OCI-M2 (cell line): ENCODE results near the gene SMARCA4.

ENCODE experiments used
- DNase-seq: peaks from one replicate; lab custom pipeline; 2025; ENCODE audit not compliant: unreplicated experiment; lab: John Stamatoyannopoulos, UW

SMARCA4 gene

GRCh38 chr19:11010041-11010440 lies 49.2 kb downstream of the SMARCA4 start:
- DNase-seq = no peak

DNA sequence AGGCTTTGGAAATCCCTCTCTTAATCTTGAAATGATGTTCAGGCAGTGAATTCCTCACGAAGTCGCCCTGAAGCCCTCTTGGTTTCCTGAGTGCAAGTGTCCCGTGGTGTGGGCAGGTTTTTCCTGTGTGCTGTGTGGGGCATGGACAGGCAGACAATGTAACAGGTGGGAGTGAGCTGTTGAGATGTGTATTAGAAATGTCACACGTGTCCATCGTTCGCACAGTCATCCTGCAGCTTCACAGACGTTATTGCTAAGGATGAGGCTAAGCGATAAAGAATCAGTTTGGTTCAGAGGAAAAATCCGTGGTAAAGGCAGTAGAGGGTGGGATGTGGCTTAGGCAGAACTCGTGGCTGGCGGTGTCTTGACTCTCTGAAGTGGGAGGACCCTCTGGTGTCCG lies 51.7 kb downstream of the SMARCA4 start:
- no peak for DNase-seq

DNA sequence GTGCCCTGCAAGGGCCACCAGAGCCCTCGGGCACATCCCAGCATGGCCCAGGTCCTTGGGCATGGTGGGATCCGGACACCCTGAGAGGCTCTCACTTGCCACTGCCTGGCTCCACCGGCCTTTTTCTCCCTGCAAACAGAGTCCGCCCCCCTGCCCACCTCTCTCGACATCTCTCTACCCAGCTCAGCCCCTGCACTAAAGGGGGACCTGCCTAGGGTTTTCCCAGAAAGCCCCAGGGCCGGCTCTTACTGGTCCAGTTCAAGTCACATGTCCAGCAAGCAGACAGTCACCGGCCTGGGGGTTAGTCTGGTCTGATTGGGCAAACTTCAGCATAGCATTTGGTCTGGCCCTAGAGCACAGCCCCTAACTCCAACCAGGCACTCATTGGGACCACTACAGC lies 52.9 kb downstream of the SMARCA4 start:
- DNase-seq = no peak

GRCh38 chr19:11014403-11014911 lies 53.6 kb downstream of the SMARCA4 start:
- no peak for DNase-seq

GRCh38 chr19:11016631-11017030 lies 55.8 kb downstream of the SMARCA4 start:
- DNase-seq = no peak

DNA sequence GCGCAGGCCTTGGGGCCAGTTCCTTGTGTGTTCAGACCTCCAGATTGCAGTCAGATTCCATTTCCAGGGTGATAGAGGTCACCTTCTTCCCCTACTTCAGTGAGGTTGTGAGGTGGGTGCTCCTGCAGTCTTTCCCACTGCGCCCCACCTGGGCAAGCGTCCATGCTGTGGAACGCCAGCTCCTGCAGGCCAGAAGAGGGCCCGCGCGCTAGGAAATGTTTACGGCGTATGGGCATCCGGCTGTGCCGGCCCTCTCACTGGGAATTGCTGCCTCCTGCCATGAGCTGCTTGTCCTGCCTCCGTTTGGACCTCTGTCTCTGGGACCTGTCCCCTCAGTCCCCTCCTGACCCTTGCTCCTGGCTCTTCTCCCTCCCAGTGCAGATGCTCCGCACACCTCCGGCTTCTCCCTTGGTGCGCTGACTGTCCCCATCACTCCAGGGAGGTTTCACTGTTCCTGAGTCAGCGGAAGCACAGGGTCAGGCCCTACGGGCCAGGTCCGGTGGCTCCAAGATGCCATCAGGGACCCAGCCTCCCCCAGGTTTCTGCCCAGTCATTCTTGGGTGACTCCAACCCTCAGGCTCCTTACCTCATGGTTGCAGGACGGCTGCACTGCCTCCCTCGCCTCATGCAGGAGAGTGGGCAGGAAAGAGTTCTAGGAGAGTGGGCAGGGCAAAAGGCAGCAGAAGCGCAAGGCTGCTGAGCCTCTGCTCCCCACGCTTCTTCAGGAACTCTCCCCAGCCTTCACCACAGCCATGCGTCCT lies 56.6 kb downstream of the SMARCA4 start:
- DNase-seq = no peak

DNA sequence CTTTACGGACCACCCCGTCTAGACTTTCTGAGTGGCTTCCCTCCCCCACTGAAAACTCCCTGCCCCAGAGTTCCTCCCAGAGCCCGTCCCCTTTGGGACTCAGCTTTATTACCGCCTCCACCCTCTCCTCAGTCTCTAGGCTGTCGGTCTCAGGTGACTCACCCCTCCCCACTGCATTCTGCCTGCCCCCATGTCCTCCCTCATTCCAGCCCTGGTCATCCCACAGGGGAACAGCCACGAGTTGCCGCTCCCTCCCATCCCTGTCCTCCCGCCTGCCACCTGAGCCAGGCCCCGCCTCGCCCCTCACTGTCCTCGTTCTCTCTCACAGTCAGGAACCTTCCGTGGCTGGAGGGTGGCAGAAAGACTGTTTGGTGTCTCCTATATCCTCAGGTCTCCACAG lies 57.3 kb downstream of the SMARCA4 start:
- no peak for DNase-seq

DNA sequence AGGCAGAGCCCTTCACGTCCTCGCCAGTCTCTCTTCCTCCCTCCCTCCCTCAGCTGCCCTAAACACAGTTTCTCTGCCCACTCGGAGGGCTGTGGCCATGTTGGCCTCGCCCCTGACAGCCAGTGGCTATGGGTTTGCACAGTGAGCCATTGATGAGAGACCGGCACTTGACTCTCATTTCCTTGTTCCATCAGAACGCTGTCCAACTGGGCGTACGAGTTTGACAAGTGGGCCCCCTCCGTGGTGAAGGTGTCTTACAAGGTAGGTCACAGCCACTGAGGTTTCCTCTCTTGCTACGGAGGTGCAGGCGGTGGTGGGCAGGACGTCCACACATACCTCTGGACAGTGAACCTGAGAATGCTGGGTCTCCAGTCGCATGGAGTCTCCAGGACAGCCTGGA lies 57.9 kb downstream of the SMARCA4 start:
- no peak for DNase-seq

DNA sequence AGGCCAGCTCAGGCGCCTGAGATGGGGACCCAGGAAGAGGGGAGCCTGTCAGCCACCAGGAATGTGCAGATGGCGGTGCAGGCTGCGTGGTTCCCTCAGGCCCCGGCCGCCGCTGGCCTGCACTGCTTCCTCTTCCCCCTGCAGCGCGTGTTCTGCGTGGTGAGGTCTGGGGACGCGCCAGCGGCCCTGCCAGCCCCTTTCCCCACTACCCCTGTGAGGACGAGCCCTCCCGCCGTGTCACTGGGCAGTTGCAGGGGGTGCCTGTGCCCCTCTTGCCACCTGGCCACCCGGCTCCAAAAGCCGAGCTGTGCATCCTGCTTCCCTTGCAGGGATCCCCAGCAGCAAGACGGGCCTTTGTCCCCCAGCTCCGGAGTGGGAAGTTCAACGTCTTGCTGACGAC lies 58.4 kb downstream of the SMARCA4 start:
- DNase-seq = no peak

- no peak for DNase-seq
Observed at GRCh38 chr19:11019824-11020223, 59.0 kb downstream of the SMARCA4 start.

DNA sequence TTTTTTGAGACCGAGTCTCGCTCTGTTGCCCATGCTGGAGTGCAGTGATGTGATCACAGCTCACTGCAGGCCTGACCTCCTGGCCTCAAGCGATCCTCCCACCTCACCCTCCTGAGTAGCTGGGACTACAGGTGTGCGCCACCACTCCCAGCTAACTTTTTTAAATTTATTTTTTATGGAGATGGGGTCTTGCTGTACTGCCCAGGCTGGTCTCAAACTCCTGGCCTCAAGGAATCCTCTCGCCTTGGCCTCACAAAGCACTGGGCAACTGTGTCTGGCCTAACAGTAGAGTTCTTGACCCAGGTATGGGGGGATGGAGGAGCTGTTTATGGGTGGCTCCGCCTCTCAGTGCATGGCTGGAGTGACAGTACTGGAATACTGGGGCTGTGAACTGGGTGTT lies 59.6 kb downstream of the SMARCA4 start:
- DNase-seq = no peak

- no peak for DNase-seq
Observed at GRCh38 chr19:11020982-11021759, 60.3 kb downstream of the SMARCA4 start.

DNA sequence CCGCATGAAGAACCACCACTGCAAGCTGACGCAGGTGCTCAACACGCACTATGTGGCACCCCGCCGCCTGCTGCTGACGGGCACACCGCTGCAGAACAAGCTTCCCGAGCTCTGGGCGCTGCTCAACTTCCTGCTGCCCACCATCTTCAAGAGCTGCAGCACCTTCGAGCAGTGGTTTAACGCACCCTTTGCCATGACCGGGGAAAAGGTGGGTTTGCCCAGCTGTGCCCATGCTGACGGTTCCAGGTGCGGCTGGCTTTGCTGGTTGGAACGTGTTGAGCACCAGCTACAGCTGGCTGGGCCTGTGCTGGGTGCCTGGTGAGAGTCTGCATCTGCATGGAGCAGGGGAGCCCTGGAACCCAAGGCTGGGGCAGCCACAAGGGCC lies 60.9 kb downstream of the SMARCA4 start:
- DNase-seq = no peak

- no peak for DNase-seq
Observed at GRCh38 chr19:11023016-11023415, 62.2 kb downstream of the SMARCA4 start.

GRCh38 chr19:11023710-11024109 lies 62.9 kb downstream of the SMARCA4 start:
- DNase-seq = no peak

DNA sequence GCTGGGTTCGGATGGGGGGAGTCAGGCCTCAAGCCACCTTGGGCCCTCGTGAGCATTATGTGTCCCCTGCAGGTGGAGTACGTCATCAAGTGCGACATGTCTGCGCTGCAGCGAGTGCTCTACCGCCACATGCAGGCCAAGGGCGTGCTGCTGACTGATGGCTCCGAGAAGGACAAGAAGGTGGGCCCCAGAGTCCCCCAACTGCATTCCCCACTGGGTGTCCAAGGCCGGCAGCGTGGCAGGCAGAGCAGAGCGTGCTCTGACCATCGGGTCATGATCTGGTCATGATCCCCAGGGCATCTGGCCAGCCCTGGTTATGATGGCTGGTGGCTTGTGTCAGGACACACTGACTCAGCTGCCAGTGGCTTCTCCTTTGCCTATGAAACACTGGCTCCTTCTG lies 63.4 kb downstream of the SMARCA4 start:
- no peak for DNase-seq

- DNase-seq = no peak
Observed at GRCh38 chr19:11025006-11025405, 64.2 kb downstream of the SMARCA4 start.

DNA sequence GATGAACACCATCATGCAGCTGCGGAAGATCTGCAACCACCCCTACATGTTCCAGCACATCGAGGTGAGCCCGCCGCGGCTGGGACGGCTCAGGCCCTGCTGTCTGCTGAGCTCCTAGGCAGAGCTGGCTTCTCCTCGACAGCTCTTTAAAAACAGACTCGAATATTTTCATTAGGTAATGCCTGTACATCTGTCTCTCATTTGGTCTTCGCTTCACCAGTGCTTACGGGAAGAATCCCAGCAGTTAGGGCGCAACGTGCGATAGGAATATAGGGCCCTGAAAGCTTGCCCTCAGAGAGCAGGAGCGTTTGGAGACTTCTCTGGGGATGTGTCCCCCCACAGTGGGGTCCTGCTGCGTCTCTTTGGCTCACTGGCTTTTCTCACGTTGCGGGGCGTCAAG lies 64.6 kb downstream of the SMARCA4 start:
- DNase-seq = no peak

- DNase-seq = no peak
Observed at GRCh38 chr19:11025997-11026396, 65.2 kb downstream of the SMARCA4 start.

DNA sequence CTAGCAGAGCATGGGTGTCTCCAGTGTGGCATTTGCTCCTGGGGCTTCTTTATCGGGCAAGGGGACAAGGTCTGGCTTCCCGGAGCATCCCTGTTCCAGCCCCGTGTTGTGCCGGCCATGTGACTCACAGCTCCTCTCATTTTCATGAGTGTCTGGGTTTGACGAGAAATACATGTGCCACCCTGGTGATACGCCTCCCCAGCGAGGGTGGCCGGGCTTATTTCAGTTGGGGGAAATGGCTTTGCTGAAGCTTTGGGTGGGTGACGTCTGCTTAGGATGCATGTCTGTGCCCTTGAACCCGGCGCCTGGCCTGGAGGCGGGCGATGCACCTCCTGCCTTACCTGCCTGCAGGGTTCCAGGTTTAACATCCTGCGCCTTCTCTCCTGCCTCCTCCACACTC lies 66.6 kb downstream of the SMARCA4 start:
- no peak for DNase-seq

DNA sequence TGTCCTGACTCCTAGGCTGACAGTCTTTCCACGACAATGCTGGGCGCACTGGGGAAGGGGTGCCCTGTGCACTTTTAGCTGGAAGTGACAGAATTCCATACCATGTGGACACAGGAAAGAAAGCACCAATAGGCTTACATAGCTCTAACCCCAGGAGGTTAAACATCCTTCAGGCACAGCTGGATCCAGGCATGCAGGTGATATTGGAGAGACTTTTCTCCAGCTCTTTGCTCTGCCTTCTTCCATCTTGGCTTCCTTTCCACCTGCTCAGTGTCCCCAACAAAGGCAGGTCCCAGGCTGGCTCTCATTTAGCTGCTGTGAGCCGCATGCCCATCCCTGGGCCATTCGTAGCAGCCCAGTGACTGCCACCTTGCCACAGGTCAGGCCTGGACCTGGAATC lies 67.3 kb downstream of the SMARCA4 start:
- no peak for DNase-seq

DNA sequence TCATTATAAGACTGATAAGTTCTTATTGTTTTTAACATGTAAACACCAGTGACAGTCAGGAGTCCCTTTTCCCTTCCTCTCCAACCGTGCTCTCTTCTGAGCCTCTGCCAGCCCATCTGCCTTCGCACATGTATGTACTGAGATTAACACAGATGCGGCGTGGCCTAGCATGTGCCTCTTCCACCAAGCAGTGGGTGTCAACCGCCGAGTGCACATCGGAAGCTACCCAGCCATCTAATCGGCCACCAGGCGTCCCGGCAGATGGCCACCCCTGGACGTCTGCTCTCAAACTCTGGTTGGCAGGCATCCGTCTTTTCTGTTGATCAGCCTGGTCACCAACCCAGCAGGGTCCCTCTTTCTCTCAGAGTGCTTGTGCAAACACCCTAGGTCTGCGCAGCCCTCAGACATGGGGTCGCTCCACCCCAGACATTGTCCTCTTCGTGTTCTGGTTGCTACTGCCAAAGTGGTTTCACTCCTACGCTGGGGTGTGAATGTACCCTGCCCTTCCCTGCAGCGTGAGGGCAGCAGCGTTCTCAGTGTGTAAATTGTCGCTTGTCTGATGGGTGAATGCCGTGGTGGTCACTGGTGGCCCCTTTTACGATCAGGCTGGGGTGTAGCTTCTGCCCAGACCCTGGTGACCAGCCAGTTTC lies 70.7 kb downstream of the SMARCA4 start:
- DNase-seq = no peak
